PC-3 (cell line): ENCODE measurements around the gene VAT1L.

ENCODE experiments used
- EZH2 ChIP-seq: fragments of 300-600 bp; sonication (generic); IDR thresholded peaks from one replicate; pipeline ENCODE4 v1.6.1; 2017; ENCODE audit warnings: antibody characterized with exemption, mild to moderate bottlenecking, low read length; ENCODE audit not compliant: unreplicated experiment
- TF ChIP-seq, protein P1 (sequence below): fragments of 300-600 bp; sonication (generic); conservative IDR thresholded peaks from 2 replicates; pipeline ENCODE4 v1.5.1; 2017; ENCODE audit warnings: antibody characterized with exemption, low read depth, mild to moderate bottlenecking, low read length

- TF ChIP-seq, protein P1, sequence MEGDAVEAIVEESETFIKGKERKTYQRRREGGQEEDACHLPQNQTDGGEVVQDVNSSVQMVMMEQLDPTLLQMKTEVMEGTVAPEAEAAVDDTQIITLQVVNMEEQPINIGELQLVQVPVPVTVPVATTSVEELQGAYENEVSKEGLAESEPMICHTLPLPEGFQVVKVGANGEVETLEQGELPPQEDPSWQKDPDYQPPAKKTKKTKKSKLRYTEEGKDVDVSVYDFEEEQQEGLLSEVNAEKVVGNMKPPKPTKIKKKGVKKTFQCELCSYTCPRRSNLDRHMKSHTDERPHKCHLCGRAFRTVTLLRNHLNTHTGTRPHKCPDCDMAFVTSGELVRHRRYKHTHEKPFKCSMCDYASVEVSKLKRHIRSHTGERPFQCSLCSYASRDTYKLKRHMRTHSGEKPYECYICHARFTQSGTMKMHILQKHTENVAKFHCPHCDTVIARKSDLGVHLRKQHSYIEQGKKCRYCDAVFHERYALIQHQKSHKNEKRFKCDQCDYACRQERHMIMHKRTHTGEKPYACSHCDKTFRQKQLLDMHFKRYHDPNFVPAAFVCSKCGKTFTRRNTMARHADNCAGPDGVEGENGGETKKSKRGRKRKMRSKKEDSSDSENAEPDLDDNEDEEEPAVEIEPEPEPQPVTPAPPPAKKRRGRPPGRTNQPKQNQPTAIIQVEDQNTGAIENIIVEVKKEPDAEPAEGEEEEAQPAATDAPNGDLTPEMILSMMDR, result no peak
- TF ChIP-seq EZH2, result no peak
Measured at GRCh38 chr16:77987810-77988209, 199.4 kb downstream of the VAT1L start.
